Tibial artery (tissue), 4 donors: Measurements from ENCODE around the gene BAZ2B.

Experiments
- DNase-seq, 2 donors: peaks; one replicate each; pipeline ENCODE4 v3.0.0-alpha.2; 2019
- H3K27ac ChIP-seq, 2 donors: fragments of 200-600 bp; sonication (generic) in 1 of 2; 1 replicate in 1 of 2; 2 replicates in 1 of 2; pipeline ENCODE4 v1.5.1; 2018 to 2019; ENCODE audit warnings: mild to moderate bottlenecking in 1 of 2
- H3K27me3 ChIP-seq, 2 donors: fragments of 200-600 bp; sonication (generic) in 1 of 2; one replicate each; pipeline versions ENCODE4 v1.5.1 to v1.6.0; 2016 to 2019
- H3K36me3 ChIP-seq, 3 donors: fragments of 200-600 bp; sonication (generic) in 2 of 3; one replicate each; pipeline ENCODE4 v1.5.1; 2016 to 2019; ENCODE audit warnings: mild to moderate bottlenecking in 2 of 3
- H3K4me1 ChIP-seq, 4 donors: fragments of 200-600 bp; sonication (generic) in 2 of 4; 1 replicate in 3 of 4; 2 replicates in 1 of 4; pipeline ENCODE4 v1.5.1; 2016 to 2019
- H3K4me3 ChIP-seq, 2 donors: fragments of 200-600 bp; sonication (generic) in 1 of 2; 1 replicate in 1 of 2; 2 replicates in 1 of 2; pipeline ENCODE4 v1.5.1; 2018 to 2019; ENCODE audit warnings: mild to moderate bottlenecking in 2 of 2
- H3K9me3 ChIP-seq, 3 donors: fragments of 200-600 bp; sonication (generic) in 1 of 3; one replicate each; pipeline ENCODE4 v1.5.1; 2016 to 2019
- CTCF ChIP-seq, 2 experiments: fragments of 200-600 bp in 1 of 2; fragments of 450-650 bp in 1 of 2; IDR thresholded peaks; one replicate each; pipeline ENCODE4 v1.5.1; 2017 to 2019; ENCODE audit warnings: antibody characterized with exemption in 2 of 2, mild to moderate bottlenecking in 1 of 2, moderate library complexity in 1 of 2
- intact Hi-C: fragments of 100-400 bp; cut with DNase I; formaldehyde crosslinking; loops from one replicate; pipeline ENCODE4 v1.15.0; 2023; ENCODE audit warnings: low total_unique reads

The BAZ2B gene

GRCh38 chr2:159508140-159508539 is 108.2 kb downstream of the BAZ2B start:
- TF ChIP-seq CTCF (IDR thresholded peaks at IDR 0.05): no peak
- H3K36me3 ChIP-seq: no peaks in the 10 kb centered on the region
- intact Hi-C loops: no loop called here

DNA sequence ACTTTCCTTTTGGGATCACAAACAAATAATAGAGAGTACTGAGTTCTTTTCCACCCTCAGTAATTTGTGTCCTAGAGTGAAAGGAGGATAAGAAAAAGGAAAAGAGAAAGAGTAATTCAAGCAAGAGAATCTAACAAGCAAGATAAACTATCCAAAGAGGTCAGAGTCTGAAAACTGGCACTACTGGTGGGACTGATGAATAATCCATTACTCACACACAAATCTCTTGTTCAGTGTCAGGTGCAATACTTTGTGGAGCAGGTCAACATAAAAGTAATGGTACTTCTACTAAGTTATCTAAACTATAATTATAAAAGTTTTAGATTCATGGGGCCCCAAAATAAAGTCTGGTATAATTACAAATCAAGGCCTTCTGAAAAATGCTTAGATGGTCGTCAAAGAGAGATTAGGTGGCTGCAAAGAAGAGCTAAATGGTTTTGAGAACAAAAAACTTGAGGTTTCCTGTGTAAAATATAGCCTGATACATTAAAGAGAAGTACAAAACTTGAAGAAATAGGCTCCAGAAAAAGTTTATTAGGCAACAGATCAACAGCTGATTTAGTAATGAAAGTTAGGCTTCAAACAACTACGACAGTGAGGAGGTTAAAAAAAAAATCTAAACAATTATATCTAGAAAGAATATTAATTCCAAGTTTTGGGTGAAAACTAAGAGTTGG is 109.4 kb downstream of the BAZ2B start:
- DNase-seq: no peak
- no peak for TF ChIP-seq CTCF (IDR thresholded peaks at IDR 0.05)
- no peaks in the 10 kb centered on the region for H3K4me1 ChIP-seq
- no peak overlapping the region for H3K27ac ChIP-seq
- no peaks in the 10 kb centered on the region for H3K36me3 ChIP-seq
- intact Hi-C loops: no loop called here
- no peaks in the 10 kb centered on the region for H3K9me3 ChIP-seq
- no peaks in the 10 kb centered on the region for H3K27me3 ChIP-seq
- H3K4me3 ChIP-seq: no peak overlapping the region

More at GRCh38 chr2:159508140-159508539, 108.2 kb downstream of the BAZ2B start:
- H3K27me3 ChIP-seq: no peaks in the 10 kb centered on the region
- H3K27ac ChIP-seq: no peak overlapping the region
- no peak overlapping the region for H3K4me3 ChIP-seq
- no peaks in the 10 kb centered on the region for H3K4me1 ChIP-seq
- H3K9me3 ChIP-seq: no peaks in the 10 kb centered on the region
- DNase-seq: no peak

DNA sequence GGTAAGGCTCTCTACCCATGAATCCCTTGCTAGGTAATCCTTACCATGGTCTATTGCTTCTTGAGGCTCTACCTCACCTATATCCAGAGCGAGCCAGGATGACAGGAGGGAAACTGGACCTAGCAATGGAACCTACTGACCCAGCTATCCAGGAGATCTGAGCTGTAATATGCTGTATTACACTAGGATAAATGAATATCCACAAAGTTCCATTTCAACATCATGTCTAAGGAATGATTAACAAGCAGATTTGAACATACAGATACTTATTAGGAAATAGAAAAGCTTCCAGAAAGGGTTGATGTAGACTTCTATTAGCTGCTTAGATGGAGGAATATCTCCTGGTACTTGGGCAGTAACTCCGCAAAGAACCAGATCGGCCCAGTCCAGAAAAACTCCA is 110.1 kb downstream of the BAZ2B start:
- no peaks in the 10 kb centered on the region for H3K36me3 ChIP-seq
- H3K4me1 ChIP-seq: no peaks in the 10 kb centered on the region
- no peak overlapping the region for H3K27ac ChIP-seq
- intact Hi-C loops: no loop called here
- H3K9me3 ChIP-seq: no peaks in the 10 kb centered on the region
- DNase-seq: no peak
- H3K27me3 ChIP-seq: no peaks in the 10 kb centered on the region
- no peak for TF ChIP-seq CTCF (IDR thresholded peaks at IDR 0.05)
- H3K4me3 ChIP-seq: no peak overlapping the region

GRCh38 chr2:159505196-159505595 is 111.2 kb downstream of the BAZ2B start:
- TF ChIP-seq CTCF (IDR thresholded peaks at IDR 0.05): no peak
- no peak for DNase-seq
- Histone ChIP-seq H3K27me3 (no peaks in the 10 kb centered on the region), H3K36me3 (no peaks in the 10 kb centered on the region), H3K4me1 (no peaks in the 10 kb centered on the region), H3K9me3 (peaks cover 0 to 4% (median 0%) of the 10 kb centered on the region in 3 donors), H3K4me3 (no peak overlapping the region), H3K27ac (no peak overlapping the region)
- intact Hi-C loops: no loop called here

GRCh38 chr2:159501743-159502142 is 114.6 kb downstream of the BAZ2B start:
- no peak for TF ChIP-seq CTCF (IDR thresholded peaks at IDR 0.05)
- Histone ChIP-seq H3K27me3 (no peaks in the 10 kb centered on the region), H3K4me3 (no peak overlapping the region), H3K4me1 (no peaks in the 10 kb centered on the region), H3K36me3 (no peaks in the 10 kb centered on the region), H3K27ac (no peak overlapping the region), H3K9me3 (peaks cover 0 to 6% (median 0%) of the 10 kb centered on the region in 3 donors)
- no peak for DNase-seq
- intact Hi-C loops: no loop called here

DNA sequence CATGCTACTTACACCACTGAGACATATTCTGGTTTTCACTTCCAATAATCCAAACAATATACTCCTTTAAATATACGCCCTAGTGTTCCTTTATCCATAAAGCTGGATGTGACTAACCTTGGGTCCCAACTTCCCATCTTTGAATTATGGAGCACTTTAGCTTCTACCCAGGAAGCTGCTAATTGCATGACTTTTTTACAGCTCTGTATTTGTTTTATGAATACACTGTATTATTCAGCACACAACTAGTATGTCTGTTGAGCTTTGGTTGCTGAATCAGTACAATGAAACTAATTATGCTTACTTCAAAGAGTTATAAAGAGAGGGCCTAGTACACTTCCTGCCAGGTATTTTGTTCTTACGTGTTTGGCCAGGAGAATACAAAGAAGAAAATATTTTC is 118.5 kb downstream of the BAZ2B start:
- H3K36me3 ChIP-seq: no peaks in the 10 kb centered on the region
- no peaks in the 10 kb centered on the region for H3K4me1 ChIP-seq
- TF ChIP-seq CTCF (IDR thresholded peaks at IDR 0.05): no peak
- no peak overlapping the region for H3K27ac ChIP-seq
- H3K9me3 ChIP-seq: peaks cover 0 to 6% (median 0%) of the 10 kb centered on the region in 3 donors
- no peak for DNase-seq
- H3K27me3 ChIP-seq: no peaks in the 10 kb centered on the region
- intact Hi-C loops: no loop called here
- no peak overlapping the region for H3K4me3 ChIP-seq
